KMS-11 (cell line): Measurements from ENCODE around the gene GAS2.
A peak's percentile ranks its signal among the peaks of the same experiment; 100 is the strongest.

Experiments used
- H2AFZ ChIP-seq: fragments of 200-600 bp; sonication (generic); 2 replicates; pipeline ENCODE4 v1.6.1; 2016; ENCODE audit warnings: antibody characterized with exemption, mixed run types, low read depth
- H3K27ac ChIP-seq: fragments of 200-600 bp; sonication (generic); 2 replicates; pipeline ENCODE4 v1.6.1; 2016; ENCODE audit warnings: mild to moderate bottlenecking, mixed run types
- H3K27me3 ChIP-seq: fragments of 200-600 bp; sonication (generic); 2 replicates; pipeline ENCODE4 v1.6.1; 2017; ENCODE audit warnings: mild to moderate bottlenecking, low read depth, mixed run types, moderate library complexity; ENCODE audit not compliant: insufficient read depth
- H3K36me3 ChIP-seq: fragments of 200-600 bp; sonication (generic); 2 replicates; pipeline ENCODE4 v1.6.1; 2017; ENCODE audit warnings: mild to moderate bottlenecking, mixed run types; ENCODE audit not compliant: insufficient read depth
- H3K4me1 ChIP-seq: fragments of 200-600 bp; sonication (generic); 2 replicates; pipeline ENCODE4 v1.6.1; 2016; ENCODE audit warnings: mild to moderate bottlenecking, low read depth, mixed run types; ENCODE audit not compliant: poor library complexity, severe bottlenecking
- H3K4me2 ChIP-seq: fragments of 200-600 bp; sonication (generic); 2 replicates; pipeline ENCODE4 v1.7.0; 2016; ENCODE audit warnings: mild to moderate bottlenecking, mixed run types
- H3K4me3 ChIP-seq: fragments of 200-600 bp; sonication (generic); IDR thresholded peaks from 2 replicates; pipeline ENCODE4 v1.6.1; 2017; ENCODE audit warnings: low read depth, low read length, mixed read lengths; ENCODE audit not compliant: insufficient read depth
- H3K79me2 ChIP-seq: fragments of 200-600 bp; sonication (generic); 2 replicates; pipeline ENCODE4 v1.6.1; 2016; ENCODE audit warnings: low read depth, mixed run types; ENCODE audit not compliant: insufficient read depth
- H3K9ac ChIP-seq: fragments of 200-600 bp; sonication (generic); 2 replicates; pipeline ENCODE4 v1.6.1; 2016; ENCODE audit warnings: mild to moderate bottlenecking, mixed run types
- H4K20me1 ChIP-seq: fragments of 200-600 bp; sonication (generic); 2 replicates; pipeline ENCODE4 v1.6.1; 2016; ENCODE audit warnings: mild to moderate bottlenecking, mixed run types; ENCODE audit not compliant: insufficient read depth
- CTCF ChIP-seq: fragments of 200-600 bp; sonication (generic); conservative IDR thresholded peaks from 2 replicates; pipeline ENCODE4 v1.6.1; 2017; ENCODE audit warnings: low read depth, mild to moderate bottlenecking, antibody characterized with exemption, low read length, moderate library complexity, mixed read lengths

Gene GAS2

GRCh38 chr11:22657101-22657694, 9.2 kb upstream of the GAS2 start:
- Histone ChIP-seq H3K27ac (peak overlapping the region; percentile 55), H3K79me2 (no peaks in the 10 kb centered on the region), H3K4me2 (peak overlapping the region; percentile 91), H3K27me3 (no peaks in the 10 kb centered on the region), H3K4me1 (peaks cover 66% of the 10 kb centered on the region), H3K9ac (peak overlapping the region; percentile 9; the same call in 1 of the 2 replicates), H3K36me3 (no peaks in the 10 kb centered on the region), H4K20me1 (no peaks in the 10 kb centered on the region), H3K4me3 (no peak overlapping the region), H2AFZ (peak overlapping the region; percentile 35; the same call in 1 of the 2 replicates)
- no peak for TF ChIP-seq CTCF

- H2AFZ ChIP-seq, result no peak overlapping the region
- no peaks in the 10 kb centered on the region for H4K20me1 ChIP-seq
- no peak overlapping the region for H3K4me2 ChIP-seq
- H3K9ac ChIP-seq, result no peak overlapping the region
- peaks cover 77% of the 10 kb centered on the region for H3K4me1 ChIP-seq
- peaks cover 8% of the 10 kb centered on the region; the same call in 1 of the 2 replicates for H3K79me2 ChIP-seq
- H3K27ac ChIP-seq, result no peak overlapping the region
- no peaks in the 10 kb centered on the region for H3K27me3 ChIP-seq
- no peak overlapping the region for H3K4me3 ChIP-seq
- no peak for TF ChIP-seq CTCF
- H3K36me3 ChIP-seq, result no peaks in the 10 kb centered on the region
These were observed 6.6 kb upstream of the GAS2 start for GRCh38 chr11:22659783-22660182.

GRCh38 chr11:22666688-22667439, 453 bp downstream of the GAS2 start:
- Histone ChIP-seq H3K79me2 (peaks cover 70% of the 10 kb centered on the region), H3K27ac (peak overlapping the region; percentile 99), H3K36me3 (no peaks in the 10 kb centered on the region), H3K4me2 (peak overlapping the region; percentile 96), H4K20me1 (no peaks in the 10 kb centered on the region), H3K4me3 (no peak overlapping the region), H3K4me1 (peaks cover 59% of the 10 kb centered on the region), H3K9ac (peak overlapping the region; percentile 98), H2AFZ (no peak overlapping the region), H3K27me3 (no peaks in the 10 kb centered on the region)
- TF ChIP-seq CTCF, result no peak; the same call in 1 of the 2 replicates

- H3K27me3 ChIP-seq, result no peaks in the 10 kb centered on the region
- H3K27ac ChIP-seq, result peak overlapping the region; percentile 99
- H4K20me1 ChIP-seq, result no peaks in the 10 kb centered on the region
- H3K36me3 ChIP-seq, result no peaks in the 10 kb centered on the region
- no peak for TF ChIP-seq CTCF
- peak overlapping the region; percentile 98 for H3K9ac ChIP-seq
- H3K4me3 ChIP-seq, result no peak overlapping the region
- peaks cover 84% of the 10 kb centered on the region for H3K79me2 ChIP-seq
- H3K4me2 ChIP-seq, result peak overlapping the region; percentile 96
- H3K4me1 ChIP-seq, result peaks cover 59% of the 10 kb centered on the region
- no peak overlapping the region for H2AFZ ChIP-seq
These were observed 1.8 kb downstream of the GAS2 start for GRCh38 chr11:22668005-22668796.
